Hepatocyte (in vitro differentiated cells): ENCODE measurements around the gene H2AZ2.

Experiments used
- CTCF ChIP-seq: fragments of 200-600 bp; sonication (generic); IDR thresholded peaks from 2 replicates; pipeline ENCODE4 v1.5.1; 2016; ENCODE audit warnings: antibody characterized with exemption, mild to moderate bottlenecking; ENCODE audit not compliant: poor library complexity
- EZH2 ChIP-seq: fragments of 200-600 bp; sonication (generic); IDR thresholded peaks from 2 replicates; pipeline ENCODE4 v1.6.1; 2016; ENCODE audit warnings: antibody characterized with exemption, mild to moderate bottlenecking, borderline replicate concordance
- EZH2phosphoT487 ChIP-seq: fragments of 200-600 bp; sonication (generic); IDR thresholded peaks from one replicate; pipeline ENCODE4 v1.6.1; 2018; ENCODE audit warnings: antibody characterized with exemption, mild to moderate bottlenecking, low read depth, moderate library complexity; ENCODE audit not compliant: unreplicated experiment, severe bottlenecking

- TF ChIP-seq CTCF = no peak
- TF ChIP-seq EZH2 = no peak
- TF ChIP-seq EZH2phosphoT487 = no peak
These were observed 43.9 kb upstream of the H2AZ2 start for GRCh38 chr7:44891791-44892190.
